Right atrium auricular region (tissue), 2 donors: ENCODE measurements around the gene PTGS1. TPM values are rescaled to one million over a fixed set of nuclear protein-coding genes. Genes with fewer than 3 reads are reported as not detected.

Experiments used
- DNase-seq: peaks from one replicate; pipeline ENCODE4 v3.0.0-alpha.2; 2019; ENCODE audit warnings: low spot score
- H3K27ac ChIP-seq, 2 donors: fragments of 200-600 bp; sonication (generic); 1 replicate in 1 of 2; 2 replicates in 1 of 2; pipeline ENCODE4 v1.5.1; 2016 to 2019
- H3K27me3 ChIP-seq, 2 donors: fragments of 200-600 bp; sonication (generic); one replicate each; pipeline versions ENCODE4 v1.5.1 to v1.6.0; 2017 to 2019
- H3K36me3 ChIP-seq: fragments of 200-600 bp; sonication (generic); one replicate; pipeline ENCODE4 v1.5.1; 2016
- H3K4me1 ChIP-seq, 2 donors: fragments of 200-600 bp; sonication (generic); one replicate each; pipeline versions ENCODE4 v1.5.1 to v1.6.0; 2017 to 2019
- H3K4me3 ChIP-seq, 2 donors: fragments of 200-600 bp; sonication (generic); 1 replicate in 1 of 2; 2 replicates in 1 of 2; pipeline ENCODE4 v1.5.1; 2017 to 2019; ENCODE audit warnings: mild to moderate bottlenecking in 1 of 2, moderate library complexity in 1 of 2
- H3K9me3 ChIP-seq, 2 donors: fragments of 200-600 bp; sonication (generic); one replicate each; pipeline ENCODE4 v1.5.1; 2019
- CTCF ChIP-seq, 2 donors: fragments of 200-600 bp; sonication (generic); IDR thresholded peaks; one replicate each; pipeline ENCODE4 v1.5.1; 2019; ENCODE audit warnings: antibody characterized with exemption in 2 of 2
- total RNA-seq, 2 donors: library from RNA; depleted of rRNA; stranded (reverse); fragments of >200 nt; gene quantifications; one replicate each; pipeline ENCODE4 v1.1.0, GENCODE V29; 2016

PTGS1 gene
- total RNA-seq, 2 donors from 2014 or later, result 14.6 to 46.0 TPM

DNA sequence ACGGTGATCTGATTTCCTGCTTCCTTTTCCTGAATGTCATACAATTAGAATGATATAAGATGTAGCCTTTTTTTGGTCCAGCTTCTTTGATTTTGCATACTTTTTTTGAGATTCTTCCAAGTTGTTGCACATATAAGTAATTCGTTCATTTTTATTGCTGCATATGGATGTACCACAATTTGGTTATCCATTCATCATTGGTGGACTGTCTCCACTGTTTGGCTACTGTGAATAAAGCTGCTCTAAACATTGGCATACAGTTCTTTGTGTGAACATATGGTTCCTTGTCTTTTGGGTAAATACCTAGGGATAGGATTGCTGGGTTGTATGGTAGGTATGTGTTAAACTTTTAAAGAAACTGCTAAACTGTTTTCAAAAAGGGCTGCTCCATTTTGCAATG lies 54.3 kb downstream of the PTGS1 start:
- Histone ChIP-seq H3K36me3 (no peaks in the 10 kb centered on the region), H3K27me3 (no peaks in the 10 kb centered on the region), H3K4me1 (no peaks in the 10 kb centered on the region), H3K27ac (no peak overlapping the region), H3K4me3 (no peak overlapping the region), H3K9me3 (peaks cover 2 to 5% of the 10 kb centered on the region in 2 donors)
- no peak for DNase-seq
- TF ChIP-seq CTCF (IDR thresholded peaks at IDR 0.05), result no peak

GRCh38 chr9:122426723-122427122 lies 55.9 kb downstream of the PTGS1 start:
- no peaks in the 10 kb centered on the region for H3K36me3 ChIP-seq
- H3K27ac ChIP-seq, result no peak overlapping the region
- no peaks in the 10 kb centered on the region for H3K27me3 ChIP-seq
- no peak for DNase-seq
- TF ChIP-seq CTCF (IDR thresholded peaks at IDR 0.05), result no peak
- H3K4me3 ChIP-seq, result no peak overlapping the region
- H3K4me1 ChIP-seq, result no peaks in the 10 kb centered on the region
- H3K9me3 ChIP-seq, result peaks cover 0 to 5% of the 10 kb centered on the region in 2 donors

GRCh38 chr9:122442568-122442967 lies 71.7 kb downstream of the PTGS1 start:
- H3K27me3 ChIP-seq, result no peaks in the 10 kb centered on the region
- no peak overlapping the region for H3K4me3 ChIP-seq
- no peak overlapping the region for H3K27ac ChIP-seq
- H3K4me1 ChIP-seq, result no peaks in the 10 kb centered on the region
- peaks cover 0 to 8% of the 10 kb centered on the region in 2 donors for H3K9me3 ChIP-seq
- DNase-seq, result no peak
- TF ChIP-seq CTCF (IDR thresholded peaks at IDR 0.05), result no peak
- H3K36me3 ChIP-seq, result no peaks in the 10 kb centered on the region

GRCh38 chr9:122444041-122444733 lies 73.4 kb downstream of the PTGS1 start:
- H3K4me1 ChIP-seq, result no peaks in the 10 kb centered on the region
- H3K27ac ChIP-seq, result no peak overlapping the region
- no peaks in the 10 kb centered on the region for H3K36me3 ChIP-seq
- H3K9me3 ChIP-seq, result peaks cover 0 to 8% of the 10 kb centered on the region in 2 donors
- H3K4me3 ChIP-seq, result no peak overlapping the region
- DNase-seq, result peak; percentile 66
- H3K27me3 ChIP-seq, result no peaks in the 10 kb centered on the region
- TF ChIP-seq CTCF (IDR thresholded peaks at IDR 0.05), result no peak

Other genes with a start within 250 kb of the PTGS1 start
- 100 to 1,000 TPM; 169 to 236 TPM for gene NDUFA8, start 211.2 kb upstream of the PTGS1 start, total RNA-seq
- not detected for gene MORN5, start 211.1 kb upstream of the PTGS1 start, total RNA-seq
- gene LHX6, start 142.1 kb upstream of the PTGS1 start, total RNA-seq, result 1 to 10 TPM; 2.8 to 3.2 TPM
- 10 to 100 TPM; 19.2 to 23.2 TPM for gene RBM18, start 106.2 kb upstream of the PTGS1 start, total RNA-seq
- 10 to 100 TPM; 20.7 to 21.4 TPM for gene MRRF, start 106.1 kb upstream of the PTGS1 start, total RNA-seq
- not detected for gene OR1J1, start 106.9 kb downstream of the PTGS1 start, total RNA-seq
- gene OR1J2, start 139.8 kb downstream of the PTGS1 start, total RNA-seq, result not detected
- not detected for gene OR1J4, start 148.1 kb downstream of the PTGS1 start, total RNA-seq
- not detected for gene OR1N1, start 156.3 kb downstream of the PTGS1 start, total RNA-seq
- gene OR1N2, start 182.1 kb downstream of the PTGS1 start, total RNA-seq, result not detected
- under 1 TPM; 0.43 to 0.48 TPM for gene OR1L8, start 212.4 kb downstream of the PTGS1 start, total RNA-seq
- not detected for gene OR1Q1, start 243.7 kb downstream of the PTGS1 start, total RNA-seq